Astrocyte (in vitro differentiated cells and primary cell): ENCODE results near the gene PHAF1. TPM values are rescaled to one million over a fixed set of nuclear protein-coding genes. Genes with fewer than 3 reads are reported as not detected.

Experiments
- DNase-seq: peaks from one replicate; pipeline ENCODE4 v3.0.0-alpha.2; 2010; ENCODE audit warnings: low read depth
- FAIRE-seq: peaks from 2 replicates; lab custom pipeline; 2011; peaks lifted over from hg19 to GRCh38; lab: Jason Lieb, UNC
- H2AFZ ChIP-seq: 2 replicates; pipeline ENCODE4 v1.6.0; 2012; ENCODE audit warnings: low read depth, low read length, inconsistent platforms
- H3K27ac ChIP-seq: 2 replicates; pipeline ENCODE4 v1.5.1; 2011; ENCODE audit warnings: low read depth, low read length, inconsistent platforms
- H3K27me3 ChIP-seq: 2 replicates; pipeline ENCODE4 v1.6.0; 2011; ENCODE audit warnings: low read length, inconsistent platforms; ENCODE audit not compliant: insufficient read depth
- H3K36me3 ChIP-seq: 2 replicates; pipeline ENCODE4 v1.5.1; 2011; ENCODE audit warnings: low read length, inconsistent platforms; ENCODE audit not compliant: insufficient read depth
- H3K4me1 ChIP-seq: 2 replicates; pipeline ENCODE4 v1.5.1; 2011; ENCODE audit warnings: low read length, inconsistent platforms; ENCODE audit not compliant: insufficient read depth
- H3K4me2 ChIP-seq: 2 replicates; pipeline ENCODE4 v1.6.0; 2012; ENCODE audit warnings: low read length, inconsistent platforms
- H3K4me3 ChIP-seq: 2 replicates; pipeline ENCODE4 v1.5.1; 2011; ENCODE audit warnings: low read depth, mild to moderate bottlenecking, low read length, inconsistent platforms; ENCODE audit not compliant: insufficient read depth
- H3K79me2 ChIP-seq: 2 replicates; pipeline ENCODE4 v1.6.0; 2012; ENCODE audit warnings: mild to moderate bottlenecking, low read length, inconsistent platforms; ENCODE audit not compliant: insufficient read depth
- H3K9ac ChIP-seq: 2 replicates; pipeline ENCODE4 v1.6.0; 2012; ENCODE audit warnings: mild to moderate bottlenecking, low read length, inconsistent platforms
- H3K9me3 ChIP-seq: 2 replicates; pipeline ENCODE4 v1.5.1; 2012; ENCODE audit warnings: low read depth, mild to moderate bottlenecking, low read length, inconsistent platforms; ENCODE audit not compliant: insufficient read depth
- H4K20me1 ChIP-seq: 2 replicates; pipeline ENCODE4 v1.6.0; 2012; ENCODE audit warnings: low read length, inconsistent platforms; ENCODE audit not compliant: insufficient read depth
- H3K27ac Mint-ChIP-seq: one replicate; pipeline ENCODE4 v1.8.0; 2021; ENCODE audit warnings: mild to moderate bottlenecking, mixed read lengths; ENCODE audit not compliant: unreplicated experiment
- H3K27me3 Mint-ChIP-seq: one replicate; pipeline ENCODE4 v1.8.0; 2021; ENCODE audit warnings: low read depth, mixed read lengths; ENCODE audit not compliant: unreplicated experiment
- H3K36me3 Mint-ChIP-seq: one replicate; pipeline ENCODE4 v1.8.0; 2021; ENCODE audit warnings: low read depth, mixed read lengths; ENCODE audit not compliant: unreplicated experiment
- H3K4me1 Mint-ChIP-seq: one replicate; pipeline ENCODE4 v1.8.0; 2021; ENCODE audit warnings: low read depth, mixed read lengths; ENCODE audit not compliant: unreplicated experiment
- H3K4me3 Mint-ChIP-seq: one replicate; pipeline ENCODE4 v1.8.0; 2021; ENCODE audit warnings: mild to moderate bottlenecking, moderate library complexity, mixed read lengths; ENCODE audit not compliant: unreplicated experiment
- H3K9me3 Mint-ChIP-seq: one replicate; pipeline ENCODE4 v1.8.0; 2021; ENCODE audit warnings: mild to moderate bottlenecking, mixed read lengths; ENCODE audit not compliant: unreplicated experiment
- EZH2 ChIP-seq: IDR thresholded peaks from 2 replicates; pipeline ENCODE4 v1.6.1; 2012; ENCODE audit warnings: mild to moderate bottlenecking, low read length, inconsistent platforms; ENCODE audit not compliant: insufficient read depth
- total RNA-seq: library from RNA; stranded (reverse); gene quantifications from 2 replicates; pipeline ENCODE4 v1.2.1, GENCODE V29; 2021
- TF ChIP-seq, protein P1 (sequence below): IDR thresholded peaks from 2 replicates; pipeline ENCODE4 v1.5.1; 2011; ENCODE audit warnings: low read depth, mild to moderate bottlenecking, inconsistent platforms, low read length, moderate library complexity; ENCODE audit not compliant: insufficient read depth

PHAF1 gene
- total RNA-seq, 1 donor from 2014 or later: 17.1 TPM

DNA sequence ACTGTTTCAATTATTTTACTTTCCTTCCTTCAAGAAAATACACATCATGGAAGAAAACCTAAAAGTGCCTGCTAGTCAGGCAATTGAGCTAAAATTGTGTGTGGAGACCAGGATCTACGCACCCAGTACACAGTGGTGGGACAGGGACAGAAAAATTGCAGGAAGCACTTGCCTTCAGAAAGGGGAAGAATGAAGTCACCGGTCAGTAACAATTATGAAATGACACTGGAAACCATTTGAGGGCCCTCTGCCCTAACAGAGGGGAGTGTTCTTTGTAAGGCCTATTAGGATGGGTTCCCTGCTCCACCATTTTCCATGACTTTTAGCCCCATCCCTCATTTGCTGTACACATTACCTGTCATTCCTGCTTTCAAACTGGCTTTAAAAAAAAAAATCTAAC lies 4.5 kb upstream of the PHAF1 start:
- Histone ChIP-seq H3K9me3 (no peaks in the 10 kb centered on the region), H4K20me1 (no peaks in the 10 kb centered on the region), H3K79me2 (peaks cover 6% of the 10 kb centered on the region), H3K4me3 (no peak overlapping the region), H3K27me3 (no peaks in the 10 kb centered on the region), H2AFZ (no peak overlapping the region), H3K36me3 (peaks cover 3% of the 10 kb centered on the region), H3K4me1 (peaks cover 15% of the 10 kb centered on the region), H3K9ac (no peak overlapping the region), H3K4me2 (no peak overlapping the region), H3K27ac (no peak overlapping the region)
- H3K36me3 Mint-ChIP-seq: peaks cover 7% of the 10 kb centered on the region
- no peak overlapping the region for H3K27ac Mint-ChIP-seq
- H3K4me3 Mint-ChIP-seq: no peak overlapping the region
- no peaks in the 10 kb centered on the region for H3K27me3 Mint-ChIP-seq
- DNase-seq (no peak), FAIRE-seq (no peak)
- H3K4me1 Mint-ChIP-seq: peaks cover 16% of the 10 kb centered on the region
- no peak for TF ChIP-seq EZH2
- TF ChIP-seq, protein P1, sequence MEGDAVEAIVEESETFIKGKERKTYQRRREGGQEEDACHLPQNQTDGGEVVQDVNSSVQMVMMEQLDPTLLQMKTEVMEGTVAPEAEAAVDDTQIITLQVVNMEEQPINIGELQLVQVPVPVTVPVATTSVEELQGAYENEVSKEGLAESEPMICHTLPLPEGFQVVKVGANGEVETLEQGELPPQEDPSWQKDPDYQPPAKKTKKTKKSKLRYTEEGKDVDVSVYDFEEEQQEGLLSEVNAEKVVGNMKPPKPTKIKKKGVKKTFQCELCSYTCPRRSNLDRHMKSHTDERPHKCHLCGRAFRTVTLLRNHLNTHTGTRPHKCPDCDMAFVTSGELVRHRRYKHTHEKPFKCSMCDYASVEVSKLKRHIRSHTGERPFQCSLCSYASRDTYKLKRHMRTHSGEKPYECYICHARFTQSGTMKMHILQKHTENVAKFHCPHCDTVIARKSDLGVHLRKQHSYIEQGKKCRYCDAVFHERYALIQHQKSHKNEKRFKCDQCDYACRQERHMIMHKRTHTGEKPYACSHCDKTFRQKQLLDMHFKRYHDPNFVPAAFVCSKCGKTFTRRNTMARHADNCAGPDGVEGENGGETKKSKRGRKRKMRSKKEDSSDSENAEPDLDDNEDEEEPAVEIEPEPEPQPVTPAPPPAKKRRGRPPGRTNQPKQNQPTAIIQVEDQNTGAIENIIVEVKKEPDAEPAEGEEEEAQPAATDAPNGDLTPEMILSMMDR: no peak
- H3K9me3 Mint-ChIP-seq: peaks cover 2% of the 10 kb centered on the region

DNA sequence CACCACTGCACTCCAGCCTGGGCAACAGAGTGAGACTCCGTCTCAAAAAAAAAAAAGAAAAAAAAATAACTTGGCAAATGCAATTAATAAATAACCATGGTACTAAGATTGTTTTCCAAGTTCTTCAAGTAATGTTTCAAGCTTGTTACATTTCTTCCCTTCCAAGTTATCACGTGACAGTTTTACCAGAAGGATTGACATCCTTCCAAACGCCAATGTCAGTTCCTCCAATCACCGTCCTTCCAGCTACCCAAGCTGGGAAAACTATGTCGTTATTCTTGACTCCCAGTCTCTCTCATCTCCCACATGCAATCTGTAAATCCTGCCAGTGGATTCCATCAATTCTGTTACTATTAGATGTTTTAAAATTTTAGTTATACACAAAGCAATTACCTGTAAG lies 3.9 kb upstream of the PHAF1 start:
- Histone ChIP-seq H3K9me3 (no peaks in the 10 kb centered on the region), H3K4me3 (no peak overlapping the region), H3K4me1 (peaks cover 17% of the 10 kb centered on the region), H3K27ac (no peak overlapping the region), H4K20me1 (no peaks in the 10 kb centered on the region), H3K9ac (no peak overlapping the region), H3K4me2 (no peak overlapping the region), H3K79me2 (peaks cover 12% of the 10 kb centered on the region), H2AFZ (no peak overlapping the region), H3K36me3 (no peaks in the 10 kb centered on the region), H3K27me3 (no peaks in the 10 kb centered on the region)
- FAIRE-seq (no peak), DNase-seq (no peak)
- Mint-ChIP-seq H3K9me3 (peaks cover 2% of the 10 kb centered on the region), H3K36me3 (peaks cover 8% of the 10 kb centered on the region), H3K27me3 (no peaks in the 10 kb centered on the region), H3K4me3 (no peak overlapping the region), H3K4me1 (peaks cover 13% of the 10 kb centered on the region), H3K27ac (no peak overlapping the region)
- TF ChIP-seq, protein P1: no peak
- no peak for TF ChIP-seq EZH2

DNA sequence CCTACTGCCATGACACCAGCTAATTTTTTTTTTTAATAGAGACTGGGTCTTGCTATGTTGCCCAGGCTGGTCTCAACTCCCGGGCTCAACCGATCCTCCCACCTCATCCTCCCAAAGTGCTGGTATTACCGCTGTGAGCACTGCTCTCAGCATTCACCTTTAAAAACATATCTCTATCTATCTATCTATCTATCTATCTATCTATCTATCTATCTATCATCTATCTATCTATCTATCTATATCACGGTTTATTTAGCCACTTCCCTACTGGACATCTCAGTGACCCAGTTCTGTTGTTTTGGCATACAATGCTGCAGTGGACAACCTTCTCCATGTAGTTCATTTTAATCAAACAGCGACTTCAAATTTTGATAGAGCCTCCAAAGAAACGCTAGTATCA lies 1.3 kb upstream of the PHAF1 start:
- Histone ChIP-seq H3K9ac (no peak overlapping the region), H4K20me1 (peaks cover 19% of the 10 kb centered on the region), H3K9me3 (no peaks in the 10 kb centered on the region), H3K4me3 (no peak overlapping the region), H3K4me2 (no peak overlapping the region), H2AFZ (no peak overlapping the region), H3K36me3 (no peaks in the 10 kb centered on the region), H3K4me1 (peaks cover 17% of the 10 kb centered on the region), H3K27me3 (no peaks in the 10 kb centered on the region), H3K27ac (no peak overlapping the region), H3K79me2 (peaks cover 36% of the 10 kb centered on the region)
- FAIRE-seq: no peak
- Mint-ChIP-seq H3K4me1 (peaks cover 7% of the 10 kb centered on the region), H3K9me3 (no peaks in the 10 kb centered on the region), H3K27ac (peak overlapping the region; percentile 47), H3K4me3 (no peak overlapping the region), H3K36me3 (peaks cover 6% of the 10 kb centered on the region), H3K27me3 (no peaks in the 10 kb centered on the region)
- DNase-seq: no peak
- no peak for TF ChIP-seq EZH2
- TF ChIP-seq, protein P1: no peak
